ENCODE measurements around the gene SULT2B1.
"Not testable (repeated sequence)": the region's sequence is repeated elsewhere in the genome, so short reads cannot be mapped to it uniquely, and the experiment has no call there.

The SULT2B1 gene

DNA sequence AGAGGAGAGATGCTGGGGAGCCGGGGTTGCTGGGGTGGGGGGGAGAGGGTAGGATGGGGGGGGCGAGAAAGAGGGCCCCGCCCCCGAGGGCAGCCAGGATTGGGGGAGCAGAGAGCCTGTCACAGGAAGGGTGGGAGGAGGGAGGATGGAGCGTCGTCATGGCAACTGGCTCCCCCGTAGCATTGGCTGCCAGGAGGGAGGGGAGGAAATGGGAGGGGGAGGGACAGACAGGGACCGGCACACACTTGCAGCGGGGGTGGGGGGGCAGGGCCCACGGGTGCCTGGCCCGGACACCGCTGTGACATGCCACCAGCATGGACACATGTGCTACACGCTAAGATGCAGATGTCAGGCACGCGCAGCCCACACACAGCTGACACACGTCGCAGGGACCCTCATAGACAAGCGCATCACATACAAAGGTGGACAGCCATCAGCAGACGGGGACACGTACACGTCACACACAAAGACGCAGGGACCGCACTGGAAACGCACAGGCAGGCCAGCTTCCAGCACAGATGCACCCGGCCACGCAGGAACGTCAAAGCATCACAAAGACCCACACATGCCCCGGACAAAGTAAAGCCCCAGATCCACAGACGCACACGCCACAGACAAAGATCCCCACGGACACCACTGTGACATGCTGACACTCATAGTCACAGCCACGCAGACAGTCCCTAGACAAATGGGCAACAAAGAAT is 40.0 kb upstream of the SULT2B1 start, which contains the start of gene LMTK3:
TSS of gene LMTK3 (minus strand) at position 36 of the 704 bp plus-strand sequence. CDS start 259 bp downstream, outside the sequence.
- Histone ChIP-seq H3K27ac (ENCODE audit: insufficient read depth, low read depth, low read length, poor library complexity, severe bottlenecking) (no peak within 1 kb of the TSS), H3K9me3 (ENCODE audit: control insufficient read depth, low read length) (no peaks in the 10 kb centered on the region), H3K36me3 (ENCODE audit: control insufficient read depth, insufficient read depth, low read length) (no peaks in the 10 kb centered on the region), H3K4me3 (ENCODE audit: insufficient read depth, low read depth, low read length) (peak within 1 kb of the TSS; percentile 42), H3K27me3 (ENCODE audit: control insufficient read depth, insufficient read depth, low read length, poor library complexity, severe bottlenecking) (peaks cover 25% of the 10 kb centered on the region), H3K4me1 (ENCODE audit: control insufficient read depth, insufficient read depth, low read length) (peaks cover 3% of the 10 kb centered on the region)
- WGBS, 2 experiments, result 29 to 30% methylated on average over 32 of the region's 32 CpGs

DNA sequence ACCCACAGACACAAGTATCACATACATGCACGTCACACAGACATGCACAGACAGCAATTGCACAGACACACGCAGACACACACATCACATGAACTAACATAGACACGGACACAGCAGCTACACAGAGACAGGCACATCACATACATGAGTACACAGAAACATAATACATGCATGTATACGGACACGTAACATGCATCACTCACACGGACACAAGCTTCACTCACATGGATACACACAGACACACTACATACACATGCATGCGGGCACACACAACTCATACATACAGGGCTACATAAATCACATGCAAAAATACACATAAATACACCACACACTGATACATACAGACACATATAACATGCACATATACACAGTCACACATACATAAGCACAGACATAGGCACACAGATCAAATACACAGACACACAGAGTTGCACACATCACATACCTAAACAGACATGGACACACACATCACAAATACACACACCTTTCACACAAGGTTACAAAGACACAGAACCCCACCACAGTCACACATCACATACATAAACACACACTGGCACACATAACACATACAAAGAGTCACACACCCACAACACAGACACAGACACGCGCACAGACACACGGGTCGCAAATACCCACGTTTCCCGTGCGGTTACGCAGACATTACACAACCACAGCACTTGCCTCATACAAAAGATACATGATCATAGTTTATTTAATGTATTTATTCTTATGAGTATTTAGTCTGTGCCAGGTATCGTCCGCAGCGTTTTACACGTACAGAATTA is 39.3 kb upstream of the SULT2B1 start:
- H3K27ac ChIP-seq (ENCODE audit: insufficient read depth, low read depth, low read length, poor library complexity, severe bottlenecking), result no peak overlapping the region
- 71 to 72% methylated on average over 19 of the region's 19 CpGs for WGBS, 2 experiments
- no peaks in the 10 kb centered on the region for H3K36me3 ChIP-seq (ENCODE audit: control insufficient read depth, insufficient read depth, low read length)
- H3K9me3 ChIP-seq (ENCODE audit: control insufficient read depth, low read length), result no peaks in the 10 kb centered on the region
- peaks cover 25% of the 10 kb centered on the region for H3K27me3 ChIP-seq (ENCODE audit: control insufficient read depth, insufficient read depth, low read length, poor library complexity, severe bottlenecking)
- H3K4me1 ChIP-seq (ENCODE audit: control insufficient read depth, insufficient read depth, low read length), result peaks cover 3% of the 10 kb centered on the region
- H3K4me3 ChIP-seq (ENCODE audit: insufficient read depth, low read depth, low read length), result peak overlapping the region; percentile 76

DNA sequence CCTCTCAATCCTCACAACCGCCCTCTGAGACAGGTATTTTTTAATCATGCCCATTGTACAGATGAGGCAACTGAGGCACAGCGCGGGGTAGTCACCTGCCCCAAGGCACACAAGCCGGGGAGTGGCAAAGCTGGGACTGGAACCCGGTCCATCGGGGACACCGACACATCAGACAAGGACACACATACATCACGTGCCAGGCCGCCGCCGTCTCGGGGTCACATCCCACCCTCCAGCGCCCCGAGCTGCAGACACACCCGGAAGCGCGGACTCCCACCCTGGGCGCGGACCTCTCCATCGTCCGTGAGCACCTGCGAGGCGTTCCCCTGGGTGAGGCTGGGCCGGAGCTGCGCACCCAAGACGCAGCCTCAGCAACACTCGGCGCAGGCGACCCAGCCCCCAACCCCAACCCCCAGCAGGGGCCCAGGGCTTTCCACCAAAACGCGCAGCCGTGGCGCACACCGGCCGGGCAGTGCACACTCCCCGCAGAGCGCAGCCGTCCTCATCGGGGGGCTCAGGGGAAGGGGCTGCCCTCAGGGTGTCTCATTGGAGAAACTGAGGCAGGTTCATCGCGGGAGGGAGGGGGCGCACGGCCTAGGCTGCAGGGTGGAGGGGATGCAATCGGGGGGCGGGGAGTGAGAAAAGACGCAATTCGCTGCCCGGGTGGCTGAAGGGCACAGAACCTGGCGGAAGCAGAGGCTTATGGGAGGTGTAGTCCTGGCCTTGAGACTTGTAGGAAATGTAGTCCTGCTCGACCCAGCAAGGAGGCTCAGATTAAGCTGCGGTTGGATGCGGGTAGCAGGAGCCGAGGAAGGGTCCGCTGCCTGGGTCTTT is 38.5 kb upstream of the SULT2B1 start:
- peak overlapping the region; percentile 76 for H3K4me3 ChIP-seq (ENCODE audit: insufficient read depth, low read depth, low read length)
- 7% methylated on average over 54 of the region's 54 CpGs for WGBS, 2 experiments
- H3K36me3 ChIP-seq (ENCODE audit: control insufficient read depth, insufficient read depth, low read length), result no peaks in the 10 kb centered on the region
- no peak overlapping the region for H3K27ac ChIP-seq (ENCODE audit: insufficient read depth, low read depth, low read length, poor library complexity, severe bottlenecking)
- peaks cover 3% of the 10 kb centered on the region for H3K4me1 ChIP-seq (ENCODE audit: control insufficient read depth, insufficient read depth, low read length)
- H3K9me3 ChIP-seq (ENCODE audit: control insufficient read depth, low read length), result no peaks in the 10 kb centered on the region
- peaks cover 25% of the 10 kb centered on the region for H3K27me3 ChIP-seq (ENCODE audit: control insufficient read depth, insufficient read depth, low read length, poor library complexity, severe bottlenecking)

DNA sequence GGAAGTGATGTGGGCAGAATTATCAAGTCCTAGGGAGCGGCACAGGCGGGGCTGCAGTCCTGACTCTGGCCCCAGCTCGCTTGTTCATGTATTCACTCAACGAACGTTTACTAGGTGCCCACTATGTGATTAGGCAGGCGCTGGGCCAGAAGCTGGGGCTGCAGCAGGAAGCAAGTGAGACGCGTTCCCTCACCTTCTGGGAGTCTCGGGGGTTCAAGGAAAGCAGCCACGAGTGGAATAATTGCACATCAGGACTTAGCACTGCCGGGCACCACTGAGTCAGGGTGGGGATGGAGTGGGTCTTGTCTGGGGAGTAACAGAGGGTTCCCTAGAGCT is 37.9 kb upstream of the SULT2B1 start:
- H3K4me1 ChIP-seq (ENCODE audit: control insufficient read depth, insufficient read depth, low read length), result peaks cover 3% of the 10 kb centered on the region
- WGBS, 2 experiments, result 69 to 70% methylated on average over 11 of the region's 11 CpGs
- no peak overlapping the region for H3K27ac ChIP-seq (ENCODE audit: insufficient read depth, low read depth, low read length, poor library complexity, severe bottlenecking)
- H3K27me3 ChIP-seq (ENCODE audit: control insufficient read depth, insufficient read depth, low read length, poor library complexity, severe bottlenecking), result peaks cover 25% of the 10 kb centered on the region
- H3K36me3 ChIP-seq (ENCODE audit: control insufficient read depth, insufficient read depth, low read length), result no peaks in the 10 kb centered on the region
- no peaks in the 10 kb centered on the region for H3K9me3 ChIP-seq (ENCODE audit: control insufficient read depth, low read length)
- peak overlapping the region; percentile 76 for H3K4me3 ChIP-seq (ENCODE audit: insufficient read depth, low read depth, low read length)

DNA sequence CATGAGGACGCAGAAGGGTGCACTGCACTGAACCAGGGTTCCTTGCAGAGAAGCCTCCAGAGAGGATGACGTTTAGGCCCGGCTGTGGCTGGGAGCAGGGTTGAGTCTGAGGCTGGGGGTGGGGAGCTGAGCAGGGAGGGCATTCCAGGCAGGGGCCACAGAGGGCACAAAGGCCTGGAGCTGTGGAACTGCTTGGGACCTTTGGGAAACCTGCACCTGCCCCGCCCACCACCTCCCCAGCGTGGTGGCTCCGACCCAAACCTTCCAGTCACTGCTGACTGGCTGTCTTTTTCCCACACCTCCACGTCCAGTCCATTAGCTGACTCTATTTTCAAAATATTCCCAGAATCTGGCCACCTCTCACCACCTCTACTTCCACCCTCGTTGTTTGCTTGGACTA is 35.4 kb upstream of the SULT2B1 start:
- Histone ChIP-seq H3K4me3 (ENCODE audit: insufficient read depth, low read depth, low read length) (no peak overlapping the region), H3K36me3 (ENCODE audit: control insufficient read depth, insufficient read depth, low read length) (no peaks in the 10 kb centered on the region), H3K27ac (ENCODE audit: insufficient read depth, low read depth, low read length, poor library complexity, severe bottlenecking) (no peak overlapping the region), H3K27me3 (ENCODE audit: control insufficient read depth, insufficient read depth, low read length, poor library complexity, severe bottlenecking) (peaks cover 21% of the 10 kb centered on the region), H3K4me1 (ENCODE audit: control insufficient read depth, insufficient read depth, low read length) (peaks cover 3% of the 10 kb centered on the region), H3K9me3 (ENCODE audit: control insufficient read depth, low read length) (no peaks in the 10 kb centered on the region)
- 84 to 85% methylated on average over 8 of the region's 8 CpGs for WGBS, 2 experiments

DNA sequence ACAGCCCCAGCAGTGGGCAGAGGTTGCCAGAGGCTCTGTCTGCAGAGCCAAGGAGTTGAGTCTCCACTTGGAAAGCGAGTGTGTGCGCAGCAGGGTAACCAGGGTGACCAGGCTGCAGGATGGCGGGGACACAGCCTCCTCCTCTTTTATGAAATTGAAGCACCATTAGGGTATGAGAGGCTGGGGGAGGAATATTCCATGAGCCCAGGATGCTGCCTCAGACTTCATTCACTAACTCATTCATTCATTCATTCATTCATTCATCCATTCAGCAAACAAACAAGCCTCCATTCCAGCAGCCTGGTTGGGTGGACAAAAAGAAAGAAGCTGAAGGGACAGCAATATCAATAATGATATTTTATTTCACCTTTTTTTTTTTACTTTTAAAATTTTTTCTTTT is 33.8 kb upstream of the SULT2B1 start:
- H3K9me3 ChIP-seq (ENCODE audit: control insufficient read depth, low read length), result no peaks in the 10 kb centered on the region
- peaks cover 4% of the 10 kb centered on the region for H3K27me3 ChIP-seq (ENCODE audit: control insufficient read depth, insufficient read depth, low read length, poor library complexity, severe bottlenecking)
- H3K4me1 ChIP-seq (ENCODE audit: control insufficient read depth, insufficient read depth, low read length), result no peaks in the 10 kb centered on the region
- H3K4me3 ChIP-seq (ENCODE audit: insufficient read depth, low read depth, low read length), result no peak overlapping the region
- H3K27ac ChIP-seq (ENCODE audit: insufficient read depth, low read depth, low read length, poor library complexity, severe bottlenecking), result peak overlapping the region; percentile 26
- H3K36me3 ChIP-seq (ENCODE audit: control insufficient read depth, insufficient read depth, low read length), result no peaks in the 10 kb centered on the region
- 83 to 86% methylated on average over 3 of the region's 3 CpGs for WGBS, 2 experiments

DNA sequence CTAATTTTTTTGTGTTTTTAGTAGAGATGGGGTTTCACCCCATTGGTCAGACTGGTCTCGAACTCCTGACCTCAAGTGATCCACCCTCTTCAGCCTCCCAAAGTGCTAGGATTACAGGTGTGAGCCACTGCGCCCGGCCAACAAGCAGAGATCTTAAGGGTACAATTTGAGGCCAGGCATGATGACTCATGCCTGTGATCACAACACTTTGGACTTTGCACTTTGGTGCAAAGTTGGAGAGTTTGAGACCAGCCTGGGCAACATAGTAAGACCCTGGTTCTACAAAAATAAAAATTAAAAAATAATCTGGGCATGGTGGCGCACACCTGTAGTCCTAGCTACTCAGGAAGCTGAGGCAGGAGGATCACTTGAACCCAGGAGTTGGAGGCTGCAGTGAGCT is 32.5 kb upstream of the SULT2B1 start:
- WGBS, 2 experiments, result 90 to 92% methylated on average over 4 of the region's 4 CpGs
- H3K9me3 ChIP-seq (ENCODE audit: control insufficient read depth, low read length), result not testable (repeated sequence)

DNA sequence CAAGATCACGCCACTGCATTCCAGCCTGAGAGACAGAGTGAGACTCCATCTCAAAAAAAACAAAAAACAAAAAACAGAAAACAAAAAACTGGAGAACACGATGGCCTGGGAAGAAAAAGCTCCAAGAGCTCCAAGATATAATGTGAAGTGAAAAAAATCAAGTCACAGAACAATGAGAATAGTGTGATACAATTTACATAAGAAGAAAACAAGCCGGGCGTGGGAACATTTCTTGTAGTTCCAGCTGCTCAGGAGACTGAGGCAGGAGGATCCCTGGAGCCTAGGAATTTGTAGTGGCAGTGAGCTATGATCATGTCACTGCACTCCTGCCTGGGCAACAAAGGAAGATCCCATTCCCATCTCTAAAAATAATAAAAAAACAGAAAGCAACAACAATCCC is 31.8 kb upstream of the SULT2B1 start:
- no peaks in the 10 kb centered on the region for H3K36me3 ChIP-seq (ENCODE audit: control insufficient read depth, insufficient read depth, low read length)
- H3K9me3 ChIP-seq (ENCODE audit: control insufficient read depth, low read length), result no peaks in the 10 kb centered on the region
- H3K4me1 ChIP-seq (ENCODE audit: control insufficient read depth, insufficient read depth, low read length), result no peaks in the 10 kb centered on the region
- H3K27me3 ChIP-seq (ENCODE audit: control insufficient read depth, insufficient read depth, low read length, poor library complexity, severe bottlenecking), result no peaks in the 10 kb centered on the region
- no peak overlapping the region for H3K27ac ChIP-seq (ENCODE audit: insufficient read depth, low read depth, low read length, poor library complexity, severe bottlenecking)
- 73 to 87% methylated on average over 4 of the region's 4 CpGs for WGBS, 2 experiments
- no peak overlapping the region for H3K4me3 ChIP-seq (ENCODE audit: insufficient read depth, low read depth, low read length)

More for the DNA sequence above, 32.5 kb upstream of the SULT2B1 start:
- not testable (repeated sequence) for H3K27me3 ChIP-seq (ENCODE audit: control insufficient read depth, insufficient read depth, low read length, poor library complexity, severe bottlenecking); H3K4me1 ChIP-seq (ENCODE audit: control insufficient read depth, insufficient read depth, low read length); H3K36me3 ChIP-seq (ENCODE audit: control insufficient read depth, insufficient read depth, low read length); H3K4me3 ChIP-seq (ENCODE audit: insufficient read depth, low read depth, low read length); H3K27ac ChIP-seq (ENCODE audit: insufficient read depth, low read depth, low read length, poor library complexity, severe bottlenecking)

DNA sequence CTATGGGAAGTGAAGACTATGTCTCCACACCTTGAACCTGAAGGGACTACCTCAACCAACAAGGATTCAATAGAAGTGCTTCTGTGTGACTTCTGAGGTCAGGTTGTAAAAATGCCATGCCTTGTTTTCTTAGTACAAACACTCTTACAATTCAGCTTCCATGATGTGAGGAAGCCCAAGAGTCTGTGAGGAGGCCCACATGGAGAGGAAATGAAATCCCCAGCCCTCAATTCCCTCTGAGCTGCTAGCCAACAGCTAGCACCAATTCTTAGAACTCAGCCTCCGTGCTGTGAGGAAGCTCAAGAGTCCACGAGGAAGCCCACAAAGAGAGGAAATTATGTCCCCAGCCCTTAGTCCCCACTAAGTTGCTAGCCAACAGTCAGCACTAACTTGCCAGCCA is 27.8 kb upstream of the SULT2B1 start:
- H3K9me3 ChIP-seq (ENCODE audit: control insufficient read depth, low read length), result no peaks in the 10 kb centered on the region
- H3K27me3 ChIP-seq (ENCODE audit: control insufficient read depth, insufficient read depth, low read length, poor library complexity, severe bottlenecking), result no peaks in the 10 kb centered on the region
- no peaks in the 10 kb centered on the region for H3K36me3 ChIP-seq (ENCODE audit: control insufficient read depth, insufficient read depth, low read length)
- no peaks in the 10 kb centered on the region for H3K4me1 ChIP-seq (ENCODE audit: control insufficient read depth, insufficient read depth, low read length)
- H3K4me3 ChIP-seq (ENCODE audit: insufficient read depth, low read depth, low read length), result no peak overlapping the region
- no peak overlapping the region for H3K27ac ChIP-seq (ENCODE audit: insufficient read depth, low read depth, low read length, poor library complexity, severe bottlenecking)
- WGBS, 2 experiments, result 94 to 96% methylated on average over 2 of the region's 2 CpGs

DNA sequence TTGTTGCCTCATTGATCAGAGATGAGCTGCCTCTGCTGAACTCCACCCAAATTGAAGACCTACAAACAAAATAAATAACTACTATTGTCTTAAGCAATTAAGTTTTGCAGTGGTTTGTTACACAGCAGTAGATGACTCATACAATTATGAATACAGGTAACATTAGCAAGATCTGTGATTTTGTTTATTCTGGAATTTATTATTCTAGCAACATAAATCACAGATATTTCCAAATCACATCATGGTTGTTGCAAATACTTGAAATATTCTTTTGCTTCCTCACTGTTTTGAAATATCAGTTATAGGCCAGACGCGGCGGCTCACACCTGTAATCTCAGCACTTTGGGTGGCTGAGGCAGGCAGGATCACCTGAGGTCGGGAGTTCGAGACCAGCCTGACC is 27.2 kb upstream of the SULT2B1 start:
- H3K9me3 ChIP-seq (ENCODE audit: control insufficient read depth, low read length), result no peaks in the 10 kb centered on the region
- no peak overlapping the region for H3K4me3 ChIP-seq (ENCODE audit: insufficient read depth, low read depth, low read length)
- no peaks in the 10 kb centered on the region for H3K27me3 ChIP-seq (ENCODE audit: control insufficient read depth, insufficient read depth, low read length, poor library complexity, severe bottlenecking)
- no peak overlapping the region for H3K27ac ChIP-seq (ENCODE audit: insufficient read depth, low read depth, low read length, poor library complexity, severe bottlenecking)
- no peaks in the 10 kb centered on the region for H3K36me3 ChIP-seq (ENCODE audit: control insufficient read depth, insufficient read depth, low read length)
- H3K4me1 ChIP-seq (ENCODE audit: control insufficient read depth, insufficient read depth, low read length), result no peaks in the 10 kb centered on the region
- WGBS, 2 experiments, result 90 to 93% methylated on average over 5 of the region's 5 CpGs

Measured in ectodermal cell (in vitro differentiated cells).